T-cell (primary cell): ENCODE data around the gene COL18A1. TPM values are rescaled to one million over a fixed set of nuclear protein-coding genes. Genes with fewer than 3 reads are reported as not detected.

Source experiments
- ATAC-seq, 4 experiments: fragments of 200-7000 bp in 3 of 4; fragments of 150-1000 bp in 1 of 4; cut with Tn5 transposase; replicated peaks in 1 of 4; 1 replicate in 3 of 4; 2 replicates in 1 of 4; pipeline ENCODE4 v1.10.0; 2021; ENCODE audit warnings: moderate library complexity in 3 of 4, mild to moderate bottlenecking in 2 of 4, moderate number of reproducible peaks in 1 of 4
- CTCF ChIA-PET, 2 donors: fragments of 300-600 bp; sonication (Branson Sonifier 250); formaldehyde crosslinking; loops; one replicate each; lab custom pipeline; 2022; ENCODE audit warnings: antibody characterized with exemption in 2 of 2; lab: Charles Lee
- POLR2A ChIA-PET, 2 donors: fragments of 300-600 bp; sonication (Branson Sonifier 250); formaldehyde crosslinking; loops; one replicate each; lab custom pipeline; 2022; ENCODE audit warnings: antibody characterized with exemption in 2 of 2; lab: Charles Lee
- DNase-seq, 35 experiments: peaks; one replicate each; pipeline versions ENCODE4 v3.0.0 to v3.0.0-alpha.2; 2013 to 2023
- H3K27ac ChIP-seq: one replicate; pipeline ENCODE4 v1.5.1; 2013; ENCODE audit warnings: low read length
- H3K27me3 ChIP-seq, 2 experiments: replicated peaks in 1 of 2; 1 replicate in 1 of 2; 2 replicates in 1 of 2; pipeline versions ENCODE4 v1.6.1 to v1.7.0; 2013; ENCODE audit warnings: low read length in 1 of 2, mixed read lengths in 1 of 2; ENCODE audit not compliant: control insufficient read depth in 2 of 2, insufficient read depth in 2 of 2; ENCODE audit errors: extremely low read depth in 1 of 2
- H3K36me3 ChIP-seq, 2 donors: 1 replicate in 1 of 2; 2 replicates in 1 of 2; pipeline versions ENCODE4 v1.6.1 to v1.7.0; 2013; ENCODE audit warnings: low read length in 1 of 2; ENCODE audit not compliant: control insufficient read depth in 2 of 2, insufficient read depth in 1 of 2; ENCODE audit errors: extremely low read depth in 1 of 2
- H3K4me1 ChIP-seq, 2 experiments: 1 replicate in 1 of 2; 2 replicates in 1 of 2; pipeline versions ENCODE4 v1.6.1 to v1.7.0; 2013; ENCODE audit warnings: low read length in 2 of 2, mixed read lengths in 1 of 2; ENCODE audit not compliant: insufficient read depth in 2 of 2, control insufficient read depth in 1 of 2; ENCODE audit errors: extremely low read depth in 1 of 2
- H3K4me3 ChIP-seq, 2 donors: 1 replicate in 1 of 2; 2 replicates in 1 of 2; pipeline versions ENCODE4 v1.5.1 to v1.7.0; 2013; ENCODE audit warnings: mild to moderate bottlenecking in 2 of 2, low read length in 1 of 2, moderate library complexity in 1 of 2; ENCODE audit not compliant: control insufficient read depth in 1 of 2; ENCODE audit errors: extremely low read depth in 1 of 2
- H3K9me3 ChIP-seq: 2 replicates; pipeline ENCODE4 v1.7.0; 2013
- H3K27ac Mint-ChIP-seq, 2 donors: one replicate each; pipeline ENCODE4 v1.8.0; 2020 to 2021; ENCODE audit warnings: mild to moderate bottlenecking in 2 of 2, mixed read lengths in 2 of 2
- H3K27me3 Mint-ChIP-seq, 2 donors: one replicate each; pipeline ENCODE4 v1.8.0; 2021 to 2022; ENCODE audit warnings: mixed read lengths in 2 of 2
- H3K36me3 Mint-ChIP-seq: one replicate; pipeline ENCODE4 v1.8.0; 2021; ENCODE audit warnings: mixed read lengths
- H3K4me1 Mint-ChIP-seq, 3 donors: one replicate each; pipeline ENCODE4 v1.8.0; 2020 to 2022; ENCODE audit warnings: mixed read lengths in 3 of 3, mild to moderate bottlenecking in 1 of 3
- H3K4me3 Mint-ChIP-seq, 3 donors: one replicate each; pipeline ENCODE4 v1.8.0; 2020 to 2022; ENCODE audit warnings: mild to moderate bottlenecking in 3 of 3, mixed read lengths in 3 of 3, moderate library complexity in 3 of 3
- H3K9me3 Mint-ChIP-seq, 3 donors: one replicate each; pipeline ENCODE4 v1.8.0; 2020 to 2022; ENCODE audit warnings: mixed read lengths in 3 of 3
- WGBS: methylation state at CpG from one replicate; pipeline ENCODE4 v1.1.5; 2013; ENCODE audit warnings: missing lambda C conversion rate; ENCODE audit not compliant: insufficient coverage; 5-methylcytosine and 5-hydroxymethylcytosine counted together
- total RNA-seq, 35 experiments: library from RNA in 6 of 35; stranded (reverse) in 6 of 35; fragments of 120-200 nt in 1 of 35; gene quantifications; one replicate each; pipeline versions ENCODE4 v1.2.1 to v1.2.4 and lab custom pipeline; 2013 to 2026

The COL18A1 gene
- total RNA-seq, 5 donors from 2014 or later (not counting 1 experiment from before 2014, with no cell fraction given) = 7.2 to 53.8 (median 10.5) TPM

DNA sequence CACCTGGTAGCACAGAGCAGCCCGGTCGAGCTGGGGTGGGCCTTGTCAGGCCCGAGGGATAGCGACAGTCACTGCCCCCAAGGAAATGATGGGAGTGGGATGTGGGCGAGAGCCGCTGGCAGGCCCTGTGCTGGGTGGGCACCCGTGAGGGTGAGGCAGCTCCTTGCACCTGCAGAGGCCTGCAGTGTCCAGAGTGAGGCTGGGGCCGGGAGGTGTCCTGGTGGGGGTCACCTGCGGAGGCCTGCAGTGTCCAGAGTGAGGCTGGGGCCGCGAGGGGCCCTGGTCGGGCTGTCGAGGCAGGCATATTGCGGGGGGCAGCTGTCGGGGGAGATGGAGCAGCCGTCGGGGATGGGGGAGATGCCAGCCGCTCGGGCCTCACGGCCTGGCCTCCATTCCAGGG, 87.8 kb downstream of the COL18A1 start:
- CTCF ChIA-PET = no interaction called here
- 92% methylated on average over 19 of the region's 20 CpGs for WGBS

DNA sequence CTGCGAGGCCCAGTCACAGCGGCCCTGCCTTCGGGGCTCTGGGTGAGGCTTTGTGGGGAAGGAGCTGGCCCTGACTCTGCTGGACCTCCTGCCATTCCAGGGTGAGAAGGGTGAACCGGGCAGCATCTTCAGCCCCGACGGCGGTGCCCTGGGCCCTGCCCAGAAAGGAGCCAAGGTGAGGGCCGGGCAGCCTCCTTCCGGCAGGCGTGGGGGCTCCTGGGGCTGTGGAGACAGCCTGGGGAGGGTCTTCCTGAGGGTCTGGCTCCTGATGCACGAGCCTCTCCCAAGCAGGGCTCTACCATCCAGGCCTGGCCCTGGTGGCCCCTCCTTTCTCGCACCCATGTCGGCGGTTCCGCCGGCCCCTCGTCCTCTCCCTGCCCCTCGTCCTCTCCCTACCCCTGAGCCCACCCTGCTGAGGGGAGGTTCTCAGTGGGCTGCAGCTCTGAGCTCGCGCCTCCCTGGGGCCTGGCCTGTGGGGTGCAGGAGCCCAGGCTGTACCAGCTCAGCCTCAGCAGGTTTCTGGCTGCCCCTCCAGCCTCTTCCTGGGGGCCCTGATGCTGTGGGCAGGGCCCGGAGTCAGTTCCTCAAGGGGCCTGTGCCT, 88.5 kb downstream of the COL18A1 start:
- no peak overlapping the region for H3K4me3 ChIP-seq
- Mint-ChIP-seq H3K4me3 (no peak overlapping the region), H3K9me3 (no peaks in the 10 kb centered on the region), H3K4me1 (peaks cover 0 to 2% (median 0%) of the 10 kb centered on the region in 3 donors), H3K27ac (no peak overlapping the region), H3K36me3 (peaks cover 4% of the 10 kb centered on the region), H3K27me3 (no peaks in the 10 kb centered on the region)
- peaks cover 5 to 10% of the 10 kb centered on the region in 2 donors for H3K36me3 ChIP-seq
- peaks cover 0 to 13% of the 10 kb centered on the region in 2 experiments for H3K27me3 ChIP-seq
- DNase-seq (no peak), ATAC-seq (no peak)
- WGBS = 94% methylated on average over 11 of the region's 21 CpGs
- no peaks in the 10 kb centered on the region for H3K9me3 ChIP-seq
- H3K4me1 ChIP-seq = peaks cover 5 to 18% of the 10 kb centered on the region in 2 experiments
- POLR2A ChIA-PET = no interaction called here
- CTCF ChIA-PET = no interaction called here
- no peak overlapping the region for H3K27ac ChIP-seq

More for the DNA sequence above, 87.8 kb downstream of the COL18A1 start:
- Mint-ChIP-seq H3K27ac (no peak overlapping the region), H3K27me3 (no peaks in the 10 kb centered on the region), H3K36me3 (peaks cover 4% of the 10 kb centered on the region), H3K4me1 (peaks cover 0 to 4% (median 0%) of the 10 kb centered on the region in 3 donors), H3K4me3 (no peak overlapping the region), H3K9me3 (no peaks in the 10 kb centered on the region)
- Histone ChIP-seq H3K27me3 (peaks cover 0 to 13% of the 10 kb centered on the region in 2 experiments), H3K4me3 (no peak overlapping the region), H3K36me3 (peaks cover 5 to 14% of the 10 kb centered on the region in 2 donors), H3K4me1 (peaks cover 5 to 18% of the 10 kb centered on the region in 2 experiments), H3K9me3 (no peaks in the 10 kb centered on the region), H3K27ac (no peak overlapping the region)
- DNase-seq = no peak
- ATAC-seq = no peak
- POLR2A ChIA-PET = no interaction called here

GRCh38 chr21:45494135-45494850, 89.3 kb downstream of the COL18A1 start:
- Mint-ChIP-seq H3K4me3 (no peak overlapping the region), H3K36me3 (peaks cover 9% of the 10 kb centered on the region), H3K9me3 (no peaks in the 10 kb centered on the region), H3K27me3 (no peaks in the 10 kb centered on the region), H3K27ac (no peak overlapping the region), H3K4me1 (peaks cover 0 to 5% (median 2%) of the 10 kb centered on the region in 3 donors)
- H3K4me1 ChIP-seq = peaks cover 5 to 12% of the 10 kb centered on the region in 2 experiments
- H3K36me3 ChIP-seq = peaks cover 5 to 10% of the 10 kb centered on the region in 2 donors
- CTCF ChIA-PET = no interaction called here
- no peak for DNase-seq
- POLR2A ChIA-PET = interaction anchor here in 1 of 2 donors (0.6 kb wide), 1 partner anchor 980 kb away, joined by 3 read pairs; no protein-coding TSS in a partner anchor
- 89% methylated on average over 19 of the region's 27 CpGs for WGBS
- peaks cover 0 to 10% of the 10 kb centered on the region in 2 experiments for H3K27me3 ChIP-seq
- no peak overlapping the region for H3K4me3 ChIP-seq
- H3K9me3 ChIP-seq = no peaks in the 10 kb centered on the region
- ATAC-seq = no peak
- H3K27ac ChIP-seq = no peak overlapping the region

- H3K36me3 Mint-ChIP-seq = peaks cover 9% of the 10 kb centered on the region
- ChIA-PET POLR2A (interaction anchor here in 1 of 2 donors (0.6 kb wide), 1 partner anchor 979 kb away, joined by 3 read pairs; no protein-coding TSS in a partner anchor), CTCF (no interaction called here)
- H3K27me3 Mint-ChIP-seq = no peaks in the 10 kb centered on the region
- H3K9me3 ChIP-seq = no peaks in the 10 kb centered on the region
- H3K9me3 Mint-ChIP-seq = no peaks in the 10 kb centered on the region
- no peak overlapping the region for H3K27ac Mint-ChIP-seq
- H3K4me1 ChIP-seq = peaks cover 2 to 7% of the 10 kb centered on the region in 2 experiments
- H3K4me3 ChIP-seq = no peak overlapping the region
- peaks cover 0 to 7% of the 10 kb centered on the region in 2 experiments for H3K27me3 ChIP-seq
- DNase-seq (no peak), ATAC-seq (no peak)
- H3K36me3 ChIP-seq = peaks cover 5 to 10% of the 10 kb centered on the region in 2 donors
- H3K4me1 Mint-ChIP-seq = peaks cover 0 to 6% (median 5%) of the 10 kb centered on the region in 3 donors
- H3K27ac ChIP-seq = no peak overlapping the region
- 93% methylated on average over 22 of the region's 30 CpGs for WGBS
- H3K4me3 Mint-ChIP-seq = no peak overlapping the region
Observed at GRCh38 chr21:45494851-45495680, 90.1 kb downstream of the COL18A1 start.

- Mint-ChIP-seq H3K27ac (no peak overlapping the region), H3K4me3 (no peak overlapping the region), H3K27me3 (no peaks in the 10 kb centered on the region), H3K36me3 (peaks cover 9% of the 10 kb centered on the region), H3K4me1 (peaks cover 0 to 6% (median 5%) of the 10 kb centered on the region in 3 donors), H3K9me3 (no peaks in the 10 kb centered on the region)
- CTCF ChIA-PET = no interaction called here
- H3K4me1 ChIP-seq = no peaks in the 10 kb centered on the region
- H3K27ac ChIP-seq = no peak overlapping the region
- peaks cover 5 to 10% of the 10 kb centered on the region in 2 donors for H3K36me3 ChIP-seq
- DNase-seq (no peak), ATAC-seq (no peak)
- H3K9me3 ChIP-seq = no peaks in the 10 kb centered on the region
- POLR2A ChIA-PET = no interaction called here
- no peak overlapping the region for H3K4me3 ChIP-seq
- 93% methylated on average over 15 of the region's 18 CpGs for WGBS
- H3K27me3 ChIP-seq = no peaks in the 10 kb centered on the region
Observed at GRCh38 chr21:45496151-45496967, 91.4 kb downstream of the COL18A1 start.
